Measurements from ENCODE around the gene PARP16.

The PARP16 gene, protein sequence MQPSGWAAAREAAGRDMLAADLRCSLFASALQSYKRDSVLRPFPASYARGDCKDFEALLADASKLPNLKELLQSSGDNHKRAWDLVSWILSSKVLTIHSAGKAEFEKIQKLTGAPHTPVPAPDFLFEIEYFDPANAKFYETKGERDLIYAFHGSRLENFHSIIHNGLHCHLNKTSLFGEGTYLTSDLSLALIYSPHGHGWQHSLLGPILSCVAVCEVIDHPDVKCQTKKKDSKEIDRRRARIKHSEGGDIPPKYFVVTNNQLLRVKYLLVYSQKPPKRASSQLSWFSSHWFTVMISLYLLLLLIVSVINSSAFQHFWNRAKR

DNA sequence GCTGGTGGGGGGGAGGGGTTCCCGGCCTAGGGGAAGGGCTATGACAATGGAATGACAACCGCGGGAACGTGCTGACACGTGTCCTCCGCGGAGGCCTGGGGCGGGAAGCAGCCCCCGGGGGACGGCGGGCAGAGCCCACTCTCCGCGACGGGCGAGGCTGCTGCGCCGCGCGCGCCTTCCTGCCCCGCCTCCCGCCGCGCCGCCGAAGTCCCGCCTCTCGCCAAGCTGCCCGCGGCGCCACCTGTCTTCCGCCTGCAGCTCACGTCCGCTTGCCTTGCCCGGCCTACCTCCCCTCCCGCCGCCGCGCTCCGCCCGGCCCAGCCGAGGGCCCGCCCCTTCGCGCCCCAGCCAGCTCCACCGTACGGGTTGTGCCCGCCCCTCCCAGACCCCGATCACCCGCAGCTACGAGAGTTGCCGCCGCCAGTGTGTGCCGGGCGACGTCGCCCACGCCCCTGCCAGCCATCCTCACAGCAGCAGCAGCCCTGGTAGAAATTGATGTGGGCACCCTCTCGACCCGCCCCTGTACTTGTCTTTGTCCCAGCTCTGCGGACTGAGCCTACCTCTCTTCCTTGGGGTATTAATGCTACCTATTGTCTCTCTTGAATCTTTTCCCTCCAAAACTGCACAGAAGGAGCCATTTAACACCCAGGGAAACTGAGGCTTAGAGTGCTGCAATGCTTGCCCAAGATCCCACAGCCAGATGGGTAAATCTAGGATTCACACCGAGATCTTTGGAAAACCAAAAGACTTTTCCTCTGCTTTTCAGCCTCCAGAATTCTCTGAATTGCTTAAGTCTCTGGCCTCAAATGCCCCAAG, at the start of gene PARP16:
Gene PARP16 (minus strand): TSS at position 180 of the 816 bp plus-strand sequence. CDS start 457 bp downstream, outside the sequence.
- FAIRE-seq = no peak

DNA sequence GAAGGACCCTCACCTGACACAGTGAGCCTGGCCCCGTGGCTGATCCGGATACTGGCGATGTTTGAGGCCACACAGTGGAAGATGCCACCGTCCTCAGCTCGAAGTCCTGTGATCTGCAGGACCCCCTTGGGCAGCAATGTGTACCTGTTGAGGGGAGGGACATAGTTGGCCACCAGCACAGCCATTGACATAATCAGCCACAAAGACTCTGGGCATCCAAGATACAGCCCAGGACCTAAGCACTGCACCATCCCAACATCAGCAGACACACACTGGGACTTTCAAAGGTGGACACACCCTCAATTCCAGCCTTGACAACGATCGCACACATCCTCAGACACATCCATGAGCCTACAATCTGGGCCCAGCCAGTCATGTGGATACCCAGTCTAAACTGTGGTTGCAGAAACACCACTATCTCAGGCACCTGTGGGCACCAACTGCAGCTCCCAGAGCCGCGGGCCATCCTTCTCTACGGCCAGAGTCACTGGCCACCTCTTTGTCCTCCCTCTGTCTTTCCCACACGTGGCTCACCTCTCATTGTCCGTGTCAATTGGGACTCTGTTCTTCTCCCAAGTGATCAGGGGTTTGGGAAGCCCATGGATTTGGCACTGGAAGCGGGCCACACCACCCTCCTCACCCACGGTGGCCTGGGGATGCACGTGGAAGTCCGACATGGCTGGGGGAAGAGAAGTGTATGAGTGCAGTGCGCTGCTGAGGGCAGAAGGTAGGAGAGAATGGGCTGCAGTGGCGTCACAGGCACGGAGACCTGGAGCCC, 48.8 kb upstream of the PARP16 start:
- no peak for FAIRE-seq

DNA sequence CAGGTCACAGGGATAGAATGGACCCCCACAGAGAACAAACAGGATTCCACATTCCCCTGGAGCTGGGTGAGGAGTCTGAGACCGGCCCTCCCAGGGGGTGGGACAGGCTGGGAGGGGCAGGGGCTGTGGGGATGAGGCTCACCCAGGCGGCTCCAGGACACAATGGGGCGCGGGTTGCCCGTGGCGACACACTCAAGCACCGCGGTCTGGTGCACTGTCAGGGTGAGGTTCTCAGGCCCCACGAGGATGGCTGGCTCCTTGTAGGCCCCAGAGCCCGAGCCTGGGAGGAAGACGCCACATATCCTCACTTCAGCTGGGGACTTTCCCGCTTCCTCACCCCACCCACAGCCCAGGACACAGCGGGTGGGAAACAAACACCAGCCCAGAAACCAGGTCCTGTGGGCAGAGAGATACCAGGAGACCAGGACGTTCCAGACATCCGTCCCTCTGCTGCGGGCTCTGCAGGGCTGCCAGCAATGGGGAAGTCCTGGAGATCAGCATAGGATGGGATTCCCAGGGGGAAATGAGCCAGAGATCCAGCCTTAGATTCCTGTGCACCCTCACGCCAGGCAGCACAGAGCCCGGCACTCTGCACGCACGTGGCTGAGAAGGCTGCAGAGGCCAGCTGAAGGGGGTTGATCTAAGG, 48.0 kb upstream of the PARP16 start:
- FAIRE-seq = no peak

DNA sequence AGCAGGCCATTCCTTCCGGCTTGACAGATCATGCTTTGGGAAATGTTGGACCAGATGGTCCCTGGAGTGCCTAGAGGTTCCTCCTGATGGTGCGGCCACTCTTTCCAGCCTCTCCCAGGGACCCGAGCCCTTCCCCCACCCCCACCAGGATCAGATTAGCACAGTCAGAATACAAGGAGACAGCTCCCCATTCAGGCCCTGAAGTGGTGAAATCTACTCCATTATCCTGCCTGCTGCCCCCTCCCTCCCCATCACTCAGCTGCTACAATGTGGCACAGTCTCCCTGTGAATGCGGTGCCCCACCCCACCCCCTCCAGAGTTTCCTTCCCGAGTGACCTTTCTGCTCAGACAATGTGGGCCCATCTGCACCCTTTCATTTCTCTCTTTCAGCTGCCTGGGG, 47.2 kb upstream of the PARP16 start:
- FAIRE-seq = no peak

DNA sequence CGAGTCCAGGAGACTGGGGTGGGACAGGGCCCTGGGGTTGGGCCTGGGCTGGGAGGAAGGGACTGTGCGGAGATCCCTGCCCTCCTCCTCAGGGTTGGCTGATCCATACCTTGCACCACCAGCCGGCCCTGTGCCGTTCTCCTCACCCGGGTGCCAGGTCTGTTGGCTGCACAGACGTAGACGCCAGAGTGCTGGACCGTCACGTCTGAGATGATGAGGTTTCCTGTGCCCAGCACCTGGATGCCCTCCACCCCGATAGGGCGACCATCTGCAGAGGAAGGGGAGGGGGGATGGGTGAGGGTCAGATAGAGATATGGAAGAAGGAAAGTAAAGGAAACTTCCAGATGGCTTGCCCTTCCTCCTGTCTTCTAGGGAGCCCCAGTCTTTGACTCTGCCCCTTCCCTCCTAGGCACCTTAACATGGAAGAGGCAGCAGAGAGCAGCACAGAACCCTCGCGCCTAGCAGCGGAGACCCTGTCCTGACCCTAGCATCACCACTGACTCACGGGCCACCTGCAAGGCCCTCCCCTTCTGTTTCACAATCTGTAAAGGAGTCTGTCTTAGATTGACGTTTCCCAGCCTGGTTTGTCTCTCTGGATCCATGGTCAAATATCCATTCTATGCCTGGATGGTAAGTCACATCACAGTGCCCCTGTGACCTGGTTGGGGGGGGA, 46.6 kb upstream of the PARP16 start:
- FAIRE-seq = no peak

DNA sequence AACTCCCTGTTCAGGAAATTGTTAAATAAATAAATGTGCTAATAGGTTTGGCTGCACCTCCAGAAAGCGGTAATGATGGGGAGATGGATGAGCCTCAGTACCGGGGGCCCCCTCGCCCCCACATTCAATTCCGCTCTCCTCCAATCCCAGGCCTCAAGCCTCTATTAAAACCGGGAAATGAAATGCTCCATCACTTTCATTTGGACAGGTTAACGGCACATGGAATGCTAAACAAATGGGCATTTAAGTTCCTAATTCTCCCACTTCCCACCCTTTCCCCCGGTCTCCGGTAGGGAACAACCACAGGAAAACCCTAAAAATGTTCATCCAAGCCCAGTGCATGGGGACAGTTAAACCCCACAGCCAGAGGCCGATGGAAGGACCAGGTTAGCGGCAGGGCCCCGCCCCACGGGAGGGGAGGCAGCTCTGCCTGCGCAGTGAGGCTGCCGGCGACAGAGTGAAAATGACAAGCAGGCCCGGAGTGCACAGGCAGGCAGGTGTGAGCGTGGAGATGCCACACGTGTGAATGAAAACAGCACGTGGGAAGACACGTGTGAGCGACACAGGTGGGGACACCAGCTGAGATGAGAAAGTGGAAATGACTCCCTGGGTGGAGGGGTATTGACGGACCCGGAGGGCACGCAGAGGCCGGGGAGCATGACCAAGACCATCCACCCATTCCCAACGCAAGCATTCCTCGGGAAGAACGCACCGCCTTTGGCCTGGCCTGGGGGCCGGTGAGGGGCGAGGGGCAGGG, 45.9 kb upstream of the PARP16 start:
- FAIRE-seq = no peak

DNA sequence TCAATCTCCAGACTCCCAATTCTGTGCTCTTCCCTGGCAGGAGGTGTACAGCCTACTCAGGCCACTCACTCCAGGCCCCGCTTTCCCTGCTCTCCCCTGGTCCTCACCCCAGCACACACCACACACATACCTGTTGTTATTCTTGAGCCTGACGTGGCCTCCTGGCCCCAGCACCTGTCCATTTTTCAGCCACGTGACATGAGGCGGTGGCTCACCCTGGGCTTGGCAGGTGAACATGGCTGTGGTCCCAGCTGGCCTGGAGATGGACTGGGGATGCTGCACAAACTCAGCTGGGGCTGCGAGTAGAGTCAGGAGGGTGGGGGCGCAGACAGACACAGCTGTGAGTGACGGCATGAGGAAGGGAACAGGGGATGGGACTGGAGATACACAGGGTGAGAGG, 45.1 kb upstream of the PARP16 start:
- no peak for FAIRE-seq

DNA sequence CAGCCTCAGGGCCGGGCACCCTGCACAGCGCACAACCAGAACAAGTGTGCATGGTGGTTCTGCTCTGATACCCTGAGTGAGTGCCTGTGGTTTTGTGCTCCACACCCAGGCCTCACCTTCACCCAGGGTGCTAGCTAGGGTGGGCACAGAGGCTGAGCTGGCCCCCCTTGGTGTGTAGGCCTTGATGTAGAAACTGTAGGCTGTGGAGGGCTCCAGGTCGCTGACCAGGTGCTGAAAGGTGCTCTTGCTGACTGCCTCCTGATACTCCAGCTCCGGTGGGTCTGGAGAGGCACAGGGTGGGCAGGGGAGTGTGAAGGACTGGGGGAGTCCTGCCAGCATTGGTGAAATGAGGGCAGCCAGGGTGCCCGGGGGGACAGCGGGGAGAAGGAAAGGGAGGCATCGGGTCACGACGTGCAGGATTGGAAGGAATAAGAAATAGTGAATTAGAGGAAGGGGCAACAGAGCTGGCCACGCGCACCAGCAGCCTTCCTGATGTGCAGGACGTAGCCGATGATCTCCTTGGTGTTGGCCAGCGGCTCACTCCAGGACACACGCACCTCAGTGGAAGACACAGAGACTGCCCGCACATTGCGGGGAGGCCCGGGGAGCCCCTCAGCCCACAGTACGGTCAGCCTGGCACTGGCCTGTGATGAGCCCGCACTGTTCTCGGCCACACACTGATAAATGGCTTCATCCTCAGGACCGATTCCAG, 44.4 kb upstream of the PARP16 start:
- FAIRE-seq = no peak

DNA sequence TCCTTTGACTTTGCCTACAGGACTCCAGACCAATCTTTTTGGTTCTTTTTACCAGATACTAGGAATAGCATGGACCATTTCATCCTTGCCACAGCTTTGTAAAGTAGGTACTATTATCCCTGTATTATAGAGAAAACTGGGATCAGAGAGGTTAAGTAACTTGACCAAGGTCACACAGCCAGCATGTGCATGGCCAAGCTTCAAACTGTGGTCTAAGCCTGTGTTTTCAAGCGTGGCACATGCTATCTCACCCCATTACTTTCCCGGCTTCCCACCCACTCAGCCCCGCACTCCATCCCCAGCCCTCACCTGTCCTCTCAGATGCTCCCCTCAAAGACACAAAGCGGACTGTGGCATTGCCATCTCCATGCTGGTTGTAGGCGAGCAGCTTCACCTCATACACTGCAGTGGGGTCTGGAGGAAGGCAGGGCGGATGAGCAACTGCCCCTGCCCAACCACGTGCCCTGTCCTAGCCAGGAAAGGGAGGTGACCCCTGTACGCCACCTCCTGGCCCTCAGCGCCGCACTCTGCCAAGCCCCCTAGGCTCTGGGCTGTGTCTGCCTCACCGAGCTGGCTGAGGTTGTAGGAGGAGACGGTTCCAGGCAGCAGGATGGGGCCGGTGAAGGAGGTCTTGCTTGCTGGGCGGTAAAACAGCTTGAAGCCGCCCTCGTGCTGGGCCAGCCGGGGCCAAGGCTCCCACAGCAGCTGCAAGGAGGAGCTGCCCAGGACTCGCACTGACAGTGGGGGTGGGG, 43.5 kb upstream of the PARP16 start:
- FAIRE-seq = no peak

DNA sequence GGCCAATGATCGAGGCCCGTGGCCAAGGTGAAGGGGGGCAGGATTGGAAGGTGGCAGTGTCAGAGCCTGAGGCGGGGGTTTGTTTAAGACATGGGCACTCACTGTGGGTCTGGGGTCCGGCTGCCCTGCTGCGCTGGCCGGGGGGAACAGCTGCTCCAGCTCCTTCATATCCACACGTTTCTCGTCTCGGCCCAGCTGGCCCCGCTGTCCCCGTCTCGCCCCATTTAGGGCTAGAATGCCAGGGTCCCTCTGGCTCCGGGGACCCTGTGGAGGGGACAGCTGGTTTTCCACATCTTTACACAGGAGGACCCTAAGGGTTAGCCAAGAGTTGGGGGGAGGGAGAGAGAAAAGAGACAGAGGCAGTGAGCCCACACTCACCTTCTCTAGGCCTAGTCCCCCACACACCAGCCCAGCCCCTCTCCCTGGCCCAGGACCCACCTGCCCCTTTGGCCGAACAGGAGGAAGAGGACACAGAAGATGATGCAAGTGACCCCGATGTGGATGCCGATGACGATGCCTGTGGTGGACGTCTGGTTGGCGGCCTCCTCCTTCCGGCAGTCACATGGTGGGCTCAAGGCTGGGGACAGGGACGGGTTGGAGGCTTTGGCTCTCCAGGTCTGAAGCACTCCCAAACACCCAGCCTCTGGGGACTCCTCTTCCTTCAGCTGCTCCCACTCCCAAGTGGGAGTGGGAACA, 42.8 kb upstream of the PARP16 start:
- FAIRE-seq = no peak

DNA sequence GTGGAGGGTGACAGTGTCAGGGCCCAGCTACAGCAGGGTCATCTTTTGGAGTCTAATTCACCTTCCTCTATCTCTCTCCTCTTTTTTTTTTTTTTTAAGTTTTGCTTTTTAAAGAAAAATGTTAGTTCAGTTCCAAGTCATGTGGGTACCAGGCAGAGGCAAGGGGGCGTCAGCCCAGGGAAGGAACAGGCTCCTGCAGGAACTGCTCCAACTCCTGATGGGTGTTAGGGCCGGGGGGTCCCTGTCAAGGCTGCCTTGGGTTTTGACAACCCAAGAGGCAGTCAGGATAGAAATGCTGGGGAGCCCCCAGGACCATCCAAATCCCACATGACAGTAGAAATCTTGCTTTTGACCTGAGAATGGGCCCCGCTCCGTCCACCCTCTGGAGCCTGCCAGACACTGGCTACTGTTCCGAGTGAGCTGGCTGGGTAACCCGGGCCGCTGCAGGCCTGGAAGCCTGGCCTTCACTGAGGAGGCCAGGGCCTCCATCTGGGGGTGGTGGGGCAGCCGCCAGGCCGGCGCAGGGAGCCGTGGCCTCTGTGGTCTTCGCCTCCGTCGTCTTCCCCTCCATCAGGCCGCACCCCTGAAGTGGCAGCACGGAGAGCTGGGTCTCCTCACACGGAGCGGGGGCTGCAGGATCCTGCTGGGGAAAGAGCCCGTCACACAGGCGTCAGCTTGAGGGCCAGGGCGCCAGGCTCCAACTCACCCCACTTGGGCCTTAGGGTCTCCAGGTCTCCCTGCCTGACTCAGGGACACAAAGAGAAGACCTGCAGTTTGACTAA, 42.0 kb upstream of the PARP16 start:
- no peak for FAIRE-seq

DNA sequence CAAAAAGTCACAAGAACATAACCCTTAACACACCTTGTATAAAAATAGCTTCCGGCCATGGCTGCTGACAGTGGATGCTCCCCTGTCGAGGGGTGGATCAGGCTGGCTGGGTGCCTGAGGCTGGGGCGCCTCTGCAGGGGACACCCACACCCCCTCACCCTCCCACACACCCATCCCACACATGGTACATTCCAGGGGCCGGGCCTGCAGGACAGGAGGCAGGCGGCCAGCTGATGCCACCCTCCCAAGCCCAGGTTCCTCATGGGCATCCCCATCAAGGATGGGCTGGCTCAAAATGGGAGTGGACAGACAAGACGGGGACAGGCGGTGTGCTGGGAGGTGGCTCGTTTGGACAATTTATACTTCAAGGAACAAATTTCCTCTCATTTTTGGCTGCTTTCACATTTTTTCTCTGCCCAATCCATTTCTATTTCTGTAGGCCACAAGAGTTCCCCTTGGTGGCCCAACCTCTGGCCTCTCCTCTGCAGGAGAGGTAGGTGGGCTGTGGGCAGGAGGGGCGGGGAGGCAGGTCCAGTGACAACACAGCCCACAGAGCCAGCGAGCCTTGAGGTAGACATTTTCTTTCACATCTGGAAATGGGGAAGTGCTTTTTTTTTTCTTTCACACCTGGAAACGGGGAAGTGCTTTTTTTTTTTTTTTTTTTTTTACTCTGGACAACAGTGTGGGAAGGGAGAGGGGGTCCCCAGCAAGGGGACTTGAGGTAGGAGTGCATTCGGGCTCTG, 41.1 kb upstream of the PARP16 start:
- no peak for FAIRE-seq

DNA sequence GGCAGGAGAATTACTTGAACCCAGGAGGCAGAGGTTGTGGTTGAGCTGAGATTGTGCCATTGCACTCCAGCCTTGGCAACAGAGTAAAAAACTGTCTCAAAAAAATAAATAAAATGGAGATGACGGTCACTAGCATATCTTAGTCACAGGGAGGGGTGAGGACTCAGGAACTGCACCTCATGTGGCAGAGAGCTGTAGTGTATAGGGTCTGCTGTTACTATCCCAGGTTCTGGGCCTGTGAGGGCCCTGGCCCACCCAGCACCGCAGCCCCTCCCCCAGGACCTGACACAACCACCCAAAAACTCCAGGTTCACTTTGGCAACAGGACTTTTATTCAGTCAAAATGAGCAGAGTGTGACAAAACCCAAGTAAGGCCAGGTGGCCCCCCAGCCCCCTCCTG, 40.1 kb upstream of the PARP16 start:
- FAIRE-seq = no peak

DNA sequence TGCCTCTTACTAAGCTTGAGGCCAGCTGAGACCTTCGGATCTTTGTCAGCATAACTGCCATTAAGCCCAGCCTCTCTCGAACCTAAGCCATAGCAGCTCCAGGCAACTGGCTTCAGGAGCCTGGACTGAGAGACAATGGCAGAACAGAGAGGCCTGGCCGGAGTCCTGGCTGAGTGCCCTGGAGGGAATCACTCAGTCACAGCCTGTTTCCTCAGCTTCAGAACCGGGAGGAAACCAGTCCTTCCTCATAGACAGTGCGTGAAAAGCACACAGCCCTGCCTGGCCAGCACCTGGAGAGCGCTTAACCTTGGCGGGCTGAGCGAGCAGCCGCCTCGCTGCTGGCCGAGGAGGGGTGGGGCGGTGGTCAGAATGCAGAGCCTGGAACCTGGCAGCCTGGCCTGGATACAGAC, 39.4 kb upstream of the PARP16 start:
- FAIRE-seq = no peak

DNA sequence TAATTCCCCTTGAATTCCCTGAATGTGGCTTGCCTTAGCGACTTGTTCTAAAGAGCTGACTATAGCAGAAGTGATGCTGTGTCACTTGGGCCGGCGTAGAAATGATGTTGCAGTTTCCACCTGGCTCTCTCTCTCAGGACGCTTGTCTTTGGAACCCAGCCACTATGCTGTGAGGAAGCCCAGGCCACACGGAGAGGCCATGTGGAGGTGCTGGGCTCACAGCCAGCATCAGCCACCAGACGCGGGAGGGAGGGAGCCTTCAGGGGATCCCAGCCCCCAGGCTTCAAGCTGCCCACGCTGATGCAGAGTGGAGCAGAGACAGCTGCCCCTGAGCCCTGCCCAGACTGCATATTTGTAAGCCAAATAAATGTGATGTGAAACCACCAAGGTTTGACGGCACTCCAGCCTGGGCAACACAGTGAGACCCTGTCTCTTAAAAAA, 36.4 kb upstream of the PARP16 start:
- no peak for FAIRE-seq

DNA sequence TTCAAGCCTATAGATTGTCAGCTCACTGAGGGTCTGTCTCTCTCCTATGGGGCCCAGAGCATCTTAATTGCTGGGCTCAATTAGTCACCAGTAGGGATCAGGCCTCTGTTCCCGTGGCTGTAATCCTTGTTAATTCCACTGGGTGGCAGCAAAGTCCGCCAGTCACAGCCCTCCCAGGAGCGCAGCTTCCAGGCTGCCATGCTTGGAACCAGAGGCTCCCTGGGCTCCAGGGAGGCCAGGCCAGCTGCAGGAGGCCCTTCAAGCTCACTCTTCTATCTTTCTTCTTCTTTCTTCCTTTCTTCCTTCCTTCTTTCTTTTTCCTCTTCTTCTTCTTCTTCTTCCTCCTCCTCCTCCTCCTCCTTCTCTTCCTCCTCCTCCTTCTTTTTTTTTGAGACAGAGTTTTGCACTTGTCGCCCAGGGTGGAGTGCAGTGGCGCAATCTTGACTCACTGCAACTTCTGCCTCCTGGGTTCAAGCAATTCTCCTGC, 32.2 kb upstream of the PARP16 start:
- FAIRE-seq = peak; percentile 37

DNA sequence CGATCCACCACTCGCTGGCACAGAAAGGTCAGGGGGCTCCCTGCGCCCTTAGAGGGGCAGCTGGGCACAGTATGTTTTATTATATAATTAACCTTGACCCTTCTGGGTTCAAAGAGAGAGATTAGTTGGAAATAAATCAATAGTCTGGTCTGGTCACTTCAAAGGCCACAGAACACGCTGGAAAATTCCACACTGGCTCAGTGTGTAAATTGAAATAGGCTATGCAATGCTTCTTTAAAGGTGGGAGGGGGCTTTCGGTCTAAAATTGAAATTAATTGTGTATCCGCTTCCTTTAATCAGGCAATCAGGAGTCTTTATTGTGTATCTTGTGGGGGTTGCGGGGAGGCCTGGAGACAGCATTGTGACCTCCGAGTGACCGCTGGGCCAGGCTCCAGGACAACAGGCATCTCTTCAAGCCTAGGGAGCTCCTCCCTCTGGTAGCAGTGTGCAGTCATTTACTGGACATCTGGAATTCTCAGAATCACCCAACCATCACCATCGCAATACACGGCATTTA, 25.8 kb upstream of the PARP16 start:
- FAIRE-seq = peak; percentile 51
